ENCODE data around the gene CDH6. TPM values are rescaled to one million over a fixed set of nuclear protein-coding genes. Genes with fewer than 3 reads are reported as not detected.

The CDH6 gene
- total and polyA plus RNA-seq, 2 donors (not counting 1 experiment from before 2014, with no cell fraction given) = not detected

DNA sequence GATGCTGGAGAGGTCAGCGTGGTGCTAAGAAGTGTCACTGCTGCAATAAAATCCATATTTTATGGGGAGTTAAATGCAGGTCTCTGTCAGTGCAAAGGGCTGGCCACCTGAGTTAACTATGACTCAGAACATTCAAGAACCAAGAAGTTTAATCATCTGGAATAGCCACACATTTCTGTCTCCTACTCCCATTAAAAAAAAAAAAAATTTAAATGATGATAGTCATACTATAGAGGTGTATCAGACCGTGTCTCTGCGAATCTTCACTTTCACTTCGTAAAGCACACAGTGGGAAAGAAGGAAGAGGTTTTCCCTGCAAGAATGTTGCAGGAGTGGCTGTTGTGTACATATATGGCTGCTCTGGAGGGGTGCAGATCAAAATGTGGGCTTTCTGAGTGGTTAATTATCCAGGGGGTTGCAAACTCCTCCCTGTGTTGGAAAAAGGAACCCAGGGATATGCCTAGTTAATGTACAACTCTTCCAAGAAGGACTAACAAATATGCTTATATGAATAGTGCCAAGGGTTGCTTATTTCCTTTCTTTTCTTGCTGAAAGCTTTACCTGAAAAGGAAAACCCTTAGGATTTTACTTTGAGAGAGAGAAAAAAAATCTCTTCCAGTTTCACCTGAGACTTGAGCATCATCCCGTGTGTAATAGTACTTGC lies 1.5 kb downstream of the CDH6 start:
- WGBS (ENCODE audit: insufficient coverage) = 56% methylated on average over 5 of the region's 5 CpGs
- TF ChIP-seq EZH2 (IDR thresholded peaks at IDR 0.05; ENCODE audit: borderline replicate concordance, insufficient read depth, low read depth, low read length, poor library complexity, severe bottlenecking) = no peak
- TF ChIP-seq, protein P1, sequence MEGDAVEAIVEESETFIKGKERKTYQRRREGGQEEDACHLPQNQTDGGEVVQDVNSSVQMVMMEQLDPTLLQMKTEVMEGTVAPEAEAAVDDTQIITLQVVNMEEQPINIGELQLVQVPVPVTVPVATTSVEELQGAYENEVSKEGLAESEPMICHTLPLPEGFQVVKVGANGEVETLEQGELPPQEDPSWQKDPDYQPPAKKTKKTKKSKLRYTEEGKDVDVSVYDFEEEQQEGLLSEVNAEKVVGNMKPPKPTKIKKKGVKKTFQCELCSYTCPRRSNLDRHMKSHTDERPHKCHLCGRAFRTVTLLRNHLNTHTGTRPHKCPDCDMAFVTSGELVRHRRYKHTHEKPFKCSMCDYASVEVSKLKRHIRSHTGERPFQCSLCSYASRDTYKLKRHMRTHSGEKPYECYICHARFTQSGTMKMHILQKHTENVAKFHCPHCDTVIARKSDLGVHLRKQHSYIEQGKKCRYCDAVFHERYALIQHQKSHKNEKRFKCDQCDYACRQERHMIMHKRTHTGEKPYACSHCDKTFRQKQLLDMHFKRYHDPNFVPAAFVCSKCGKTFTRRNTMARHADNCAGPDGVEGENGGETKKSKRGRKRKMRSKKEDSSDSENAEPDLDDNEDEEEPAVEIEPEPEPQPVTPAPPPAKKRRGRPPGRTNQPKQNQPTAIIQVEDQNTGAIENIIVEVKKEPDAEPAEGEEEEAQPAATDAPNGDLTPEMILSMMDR (IDR thresholded peaks at IDR 0.05) = no peak
- Histone ChIP-seq H3K4me2 (replicated peaks; ENCODE audit: low read depth, low read length, poor library complexity, severe bottlenecking) (no peak overlapping the region), H3K9me3 (ENCODE audit: control extremely low read depth in 1 of 3, control insufficient read depth in 2 of 3, insufficient read depth in 1 of 3, low read length in 2 of 3) (peaks cover 0 to 5% (median 0%) of the 10 kb centered on the region in 3 donors), H2AFZ (ENCODE audit: insufficient read depth, low read depth, low read length, poor library complexity, severe bottlenecking) (no peak overlapping the region), H3K79me2 (ENCODE audit: control insufficient read depth, insufficient read depth, low read length) (no peaks in the 10 kb centered on the region), H3K9ac (ENCODE audit: low read length) (no peak overlapping the region), H3K27me3 (replicated peaks in 1 of 4; ENCODE audit: control extremely low read depth in 1 of 4, control insufficient read depth in 3 of 4, insufficient read depth in 4 of 4, low read length in 3 of 4) (peaks cover 0 to 28% (median 21%) of the 10 kb centered on the region in 4 experiments), H3K4me1 (ENCODE audit: control insufficient read depth in 2 of 2, insufficient read depth in 2 of 2, low read length in 2 of 2) (no peaks in the 10 kb centered on the region), H3K4me3 (ENCODE audit: control extremely low read depth in 1 of 5, extremely low read depth in 1 of 5, insufficient read depth in 1 of 5, low read depth in 2 of 5, low read length in 4 of 5) (no peak overlapping the region), H3K36me3 (replicated peaks in 1 of 2; ENCODE audit: control extremely low read depth in 1 of 2, control insufficient read depth in 1 of 2, extremely low read depth in 1 of 2, insufficient read depth in 2 of 2, low read length in 1 of 2) (no peaks in the 10 kb centered on the region), H3K27ac (ENCODE audit: low read length in 2 of 2) (no peak overlapping the region), H4K20me1 (ENCODE audit: control insufficient read depth, insufficient read depth, low read length, poor library complexity, severe bottlenecking) (no peaks in the 10 kb centered on the region)
- intact Hi-C loops (cut with micrococcal nuclease) = no loop called here
- H3K27me3 Mint-ChIP-seq = peaks cover 39% of the 10 kb centered on the region
- no peak overlapping the region for H3K27ac Mint-ChIP-seq
- CTCF ChIA-PET = no interaction called here
- H3K4me3 Mint-ChIP-seq = no peak overlapping the region
- peaks cover 7% of the 10 kb centered on the region for H3K4me1 Mint-ChIP-seq
- POLR2A ChIA-PET = no interaction called here
- no peak for ATAC-seq (ENCODE audit: low read depth)
- H3K9me3 Mint-ChIP-seq (ENCODE audit: insufficient read depth) = no peaks in the 10 kb centered on the region
- DNase-seq = no peak

DNA sequence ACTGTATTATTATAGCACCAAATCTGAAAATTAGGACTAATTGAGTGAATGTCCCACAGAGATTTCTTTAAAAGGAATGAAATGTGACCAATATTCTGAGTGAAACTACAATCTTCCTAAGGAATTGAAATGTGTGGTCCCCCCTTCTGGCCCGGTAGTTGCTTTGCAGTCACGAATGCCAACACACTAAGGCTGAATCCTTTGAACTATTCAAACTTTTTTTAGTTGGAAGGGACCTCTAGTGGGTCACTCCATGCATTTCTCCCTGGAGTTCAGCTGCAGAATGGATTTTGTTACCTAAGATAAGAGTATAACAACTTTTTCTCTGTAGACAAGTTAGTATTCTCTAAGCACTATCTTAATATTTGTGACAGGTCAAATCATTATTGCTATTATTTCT lies 2.8 kb downstream of the CDH6 start:
- Histone ChIP-seq H3K9me3 (ENCODE audit: control extremely low read depth in 1 of 3, control insufficient read depth in 2 of 3, insufficient read depth in 1 of 3, low read length in 2 of 3) (peaks cover 0 to 5% (median 0%) of the 10 kb centered on the region in 3 donors), H3K4me3 (ENCODE audit: control extremely low read depth in 1 of 5, extremely low read depth in 1 of 5, insufficient read depth in 1 of 5, low read depth in 2 of 5, low read length in 4 of 5) (no peak overlapping the region), H3K4me1 (ENCODE audit: control insufficient read depth in 2 of 2, insufficient read depth in 2 of 2, low read length in 2 of 2) (no peaks in the 10 kb centered on the region), H3K27ac (ENCODE audit: low read length in 2 of 2) (no peak overlapping the region), H3K79me2 (ENCODE audit: control insufficient read depth, insufficient read depth, low read length) (no peaks in the 10 kb centered on the region), H3K36me3 (replicated peaks in 1 of 2; ENCODE audit: control extremely low read depth in 1 of 2, control insufficient read depth in 1 of 2, extremely low read depth in 1 of 2, insufficient read depth in 2 of 2, low read length in 1 of 2) (no peaks in the 10 kb centered on the region), H3K27me3 (replicated peaks in 1 of 4; ENCODE audit: control extremely low read depth in 1 of 4, control insufficient read depth in 3 of 4, insufficient read depth in 4 of 4, low read length in 3 of 4) (peaks cover 0 to 28% (median 21%) of the 10 kb centered on the region in 4 experiments), H4K20me1 (ENCODE audit: control insufficient read depth, insufficient read depth, low read length, poor library complexity, severe bottlenecking) (no peaks in the 10 kb centered on the region), H3K4me2 (replicated peaks; ENCODE audit: low read depth, low read length, poor library complexity, severe bottlenecking) (no peak overlapping the region), H3K9ac (ENCODE audit: low read length) (no peak overlapping the region), H2AFZ (ENCODE audit: insufficient read depth, low read depth, low read length, poor library complexity, severe bottlenecking) (no peak overlapping the region)
- DNase-seq (no peak), ATAC-seq (ENCODE audit: low read depth) (no peak)
- WGBS (ENCODE audit: insufficient coverage) = no CpG with 5 or more reads among the region's 2 CpGs
- TF ChIP-seq EZH2 (IDR thresholded peaks at IDR 0.05; ENCODE audit: borderline replicate concordance, insufficient read depth, low read depth, low read length, poor library complexity, severe bottlenecking) = no peak
- TF ChIP-seq, protein P1 (IDR thresholded peaks at IDR 0.05) = no peak
- intact Hi-C loops (cut with micrococcal nuclease) = no loop called here
- Mint-ChIP-seq H3K9me3 (ENCODE audit: insufficient read depth) (no peaks in the 10 kb centered on the region), H3K27me3 (peaks cover 39% of the 10 kb centered on the region), H3K27ac (no peak overlapping the region), H3K4me1 (peaks cover 7% of the 10 kb centered on the region), H3K4me3 (no peak overlapping the region)
- CTCF ChIA-PET = no interaction called here
- POLR2A ChIA-PET = no interaction called here

Data from B cell (primary cell).